ENCODE results near the gene ADAT1.

GRCh38 chr16:75617121-75617520 lies 6.0 kb downstream of the ADAT1 start:
- TF ChIP-seq CTCF (IDR thresholded peaks at IDR 0.05; ENCODE audit: insufficient read depth, low read length) (no peak), GABPA (IDR thresholded peaks at IDR 0.05; ENCODE audit: low read depth) (no peak), POLR2AphosphoS5 (IDR thresholded peaks at IDR 0.05; ENCODE audit: low read depth) (no peak), SPI1 (IDR thresholded peaks at IDR 0.05; ENCODE audit: borderline replicate concordance, low read depth) (no peak)
